NCI-H2171 (cell line): ENCODE results near the gene UBXN10.

Source experiments
- DNase-seq: peaks from one replicate; lab custom pipeline; 2025; lab: John Stamatoyannopoulos, UW

Gene UBXN10

DNA sequence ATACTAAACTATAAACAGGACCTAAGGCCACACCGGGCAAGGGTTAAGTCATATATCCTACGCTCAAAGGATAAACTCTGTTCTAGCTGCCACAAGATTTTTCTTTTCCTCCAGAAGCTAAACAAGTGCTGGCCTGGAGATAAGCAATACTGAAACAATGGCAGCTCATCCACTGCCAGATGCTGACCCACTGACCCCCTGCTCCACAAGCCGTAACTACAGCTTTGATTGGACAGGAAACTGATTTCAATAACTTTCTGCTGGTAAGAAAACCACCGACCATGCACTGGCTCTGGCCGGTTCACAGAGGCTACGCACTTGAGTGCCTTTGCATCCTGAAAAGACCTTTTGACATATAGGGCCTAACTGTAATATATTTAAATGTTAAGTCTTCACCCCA lies 51.8 kb downstream of the UBXN10 start:
- DNase-seq, result no peak

DNA sequence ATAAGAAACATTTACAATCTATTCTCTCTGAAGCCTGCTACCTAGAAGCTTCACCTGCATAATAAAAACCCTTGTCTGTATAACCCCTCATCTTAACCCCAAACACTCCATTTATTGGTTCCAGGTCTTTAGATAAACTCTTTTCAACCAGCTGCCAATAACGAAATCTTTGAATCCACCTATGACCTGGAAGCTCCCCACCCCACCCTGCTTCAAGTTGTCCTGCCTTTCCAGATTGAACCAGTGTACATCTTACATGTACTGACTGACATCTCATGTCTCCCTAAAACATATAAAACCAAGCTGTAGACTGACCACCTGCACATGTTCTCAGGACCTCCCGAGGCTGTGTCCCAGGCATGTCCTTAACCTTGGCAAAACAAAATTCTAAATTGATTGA lies 54.1 kb downstream of the UBXN10 start:
- DNase-seq, result no peak

DNA sequence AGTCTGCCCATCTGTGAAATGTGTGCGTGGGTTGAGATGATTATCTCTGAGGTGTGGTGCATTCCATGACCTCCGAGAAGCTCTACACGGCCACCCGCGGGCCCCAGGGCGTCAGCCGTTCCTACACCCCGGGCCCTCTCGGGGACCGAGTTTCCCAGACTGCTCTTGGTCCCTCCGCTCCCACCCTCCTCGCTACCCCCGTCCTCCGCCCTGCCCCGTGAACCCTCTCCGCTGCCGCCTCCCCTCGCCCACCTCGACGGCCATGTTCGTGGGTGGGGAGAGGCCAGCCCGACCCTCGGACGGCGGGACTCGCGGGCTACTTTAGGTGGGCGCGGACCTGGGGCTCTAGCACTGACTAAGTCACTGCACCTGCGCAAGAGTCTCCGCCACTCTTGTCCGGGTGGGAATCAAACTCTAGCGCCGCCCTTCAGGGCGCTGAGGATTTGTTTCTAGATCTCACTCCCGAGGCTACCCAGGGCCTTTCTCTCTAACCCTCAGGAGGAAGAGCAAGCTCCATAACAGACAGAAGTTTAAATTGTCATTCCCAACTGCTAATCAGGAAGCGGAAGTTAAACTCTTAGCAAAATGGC lies 57.1 kb downstream of the UBXN10 start:
- no peak for DNase-seq
